Upper lobe of right lung (tissue), 1 donor: ENCODE data around the gene KCNE1. TPM values are rescaled to one million over a fixed set of nuclear protein-coding genes. Genes with fewer than 3 reads are reported as not detected.

Experiments
- ATAC-seq: fragments of 200-7000 bp; cut with Tn5 transposase; one replicate; pipeline ENCODE4 v1.9.1; 2020; ENCODE audit warnings: mild to moderate bottlenecking, moderate library complexity
- DNase-seq: peaks from one replicate; pipeline ENCODE4 v3.0.0-alpha.2; 2020
- H3K27ac ChIP-seq: fragments of 200-600 bp; one replicate; pipeline ENCODE4 v1.8.0; 2022
- H3K27me3 ChIP-seq: fragments of 200-600 bp; one replicate; pipeline ENCODE4 v1.8.0; 2022; ENCODE audit warnings: mild to moderate bottlenecking
- H3K36me3 ChIP-seq: fragments of 200-600 bp; one replicate; pipeline ENCODE4 v1.8.0; 2022
- H3K4me1 ChIP-seq: fragments of 200-600 bp; one replicate; pipeline ENCODE4 v1.8.0; 2022
- H3K4me3 ChIP-seq: fragments of 200-600 bp; one replicate; pipeline ENCODE4 v1.8.0; 2022; ENCODE audit warnings: mild to moderate bottlenecking
- H3K9me3 ChIP-seq: fragments of 200-600 bp; one replicate; pipeline ENCODE4 v1.8.0; 2022
- intact Hi-C: fragments of 100-400 bp; cut with DNase I; formaldehyde crosslinking; loops from one replicate; pipeline ENCODE4 v1.11.0; 2022
- total RNA-seq: library from RNA; stranded (reverse); fragmentation: NEBNext Ultra II Directional; extraction: Animal tissue kit (Norgen Biotek cat#: 25700); gene quantifications from one replicate; pipeline ENCODE4 v1.2.1, GENCODE V29; 2021
- TF ChIP-seq, protein P1 (sequence below): fragments of 200-600 bp; IDR thresholded peaks from one replicate; pipeline ENCODE4 v1.8.0; 2022; ENCODE audit warnings: antibody characterized with exemption
- donor health status: DM: no; HTN: yes; CAD: no; lungs with severe emphysema.

Gene KCNE1
- total RNA-seq, 1 donor from 2014 or later = 13.6 TPM

DNA sequence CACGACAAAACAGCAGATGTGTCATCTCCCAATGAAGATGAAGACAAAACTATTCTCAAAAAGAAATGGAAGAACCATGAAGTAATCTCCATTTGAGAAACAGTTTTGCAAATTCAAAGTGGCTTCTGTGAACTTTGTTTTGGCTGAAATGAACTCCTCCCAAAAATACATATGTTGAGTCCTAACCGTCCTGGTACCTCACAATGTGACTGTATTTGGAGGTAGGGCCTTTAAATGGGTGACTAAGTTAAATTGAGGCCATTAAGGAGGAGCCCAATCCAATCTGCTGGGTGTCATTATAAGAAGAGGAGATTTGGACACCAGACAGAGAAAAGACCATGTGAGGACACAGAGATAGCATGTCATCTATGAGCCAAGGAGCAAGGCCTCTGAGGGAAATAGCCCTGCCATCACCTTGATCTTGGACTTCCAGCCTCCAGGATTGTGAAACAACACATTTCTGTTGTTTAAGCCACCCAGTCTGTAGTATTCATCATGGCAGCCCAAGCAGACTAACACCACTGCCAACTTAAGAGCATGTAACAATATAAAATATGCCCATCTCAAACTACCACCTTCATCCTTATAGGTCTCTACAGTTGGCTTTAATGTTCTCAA lies 38.3 kb upstream of the KCNE1 start:
- Histone ChIP-seq H3K27ac (no peak overlapping the region), H3K9me3 (no peaks in the 10 kb centered on the region), H3K27me3 (no peaks in the 10 kb centered on the region), H3K36me3 (no peaks in the 10 kb centered on the region), H3K4me1 (peaks cover 13% of the 10 kb centered on the region), H3K4me3 (no peak overlapping the region)
- ATAC-seq = no peak
- DNase-seq = no peak
- TF ChIP-seq, protein P1, sequence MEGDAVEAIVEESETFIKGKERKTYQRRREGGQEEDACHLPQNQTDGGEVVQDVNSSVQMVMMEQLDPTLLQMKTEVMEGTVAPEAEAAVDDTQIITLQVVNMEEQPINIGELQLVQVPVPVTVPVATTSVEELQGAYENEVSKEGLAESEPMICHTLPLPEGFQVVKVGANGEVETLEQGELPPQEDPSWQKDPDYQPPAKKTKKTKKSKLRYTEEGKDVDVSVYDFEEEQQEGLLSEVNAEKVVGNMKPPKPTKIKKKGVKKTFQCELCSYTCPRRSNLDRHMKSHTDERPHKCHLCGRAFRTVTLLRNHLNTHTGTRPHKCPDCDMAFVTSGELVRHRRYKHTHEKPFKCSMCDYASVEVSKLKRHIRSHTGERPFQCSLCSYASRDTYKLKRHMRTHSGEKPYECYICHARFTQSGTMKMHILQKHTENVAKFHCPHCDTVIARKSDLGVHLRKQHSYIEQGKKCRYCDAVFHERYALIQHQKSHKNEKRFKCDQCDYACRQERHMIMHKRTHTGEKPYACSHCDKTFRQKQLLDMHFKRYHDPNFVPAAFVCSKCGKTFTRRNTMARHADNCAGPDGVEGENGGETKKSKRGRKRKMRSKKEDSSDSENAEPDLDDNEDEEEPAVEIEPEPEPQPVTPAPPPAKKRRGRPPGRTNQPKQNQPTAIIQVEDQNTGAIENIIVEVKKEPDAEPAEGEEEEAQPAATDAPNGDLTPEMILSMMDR = no peak
- intact Hi-C loops = no loop called here

GRCh38 chr21:34548781-34549376 lies 36.9 kb upstream of the KCNE1 start:
- no peaks in the 10 kb centered on the region for H3K9me3 ChIP-seq
- no peaks in the 10 kb centered on the region for H3K27me3 ChIP-seq
- H3K36me3 ChIP-seq = no peaks in the 10 kb centered on the region
- no peak overlapping the region for H3K27ac ChIP-seq
- ATAC-seq = no peak
- peaks cover 27% of the 10 kb centered on the region for H3K4me1 ChIP-seq
- intact Hi-C loops = no loop called here
- no peak overlapping the region for H3K4me3 ChIP-seq
- DNase-seq = no peak
- TF ChIP-seq, protein P1 = no peak

DNA sequence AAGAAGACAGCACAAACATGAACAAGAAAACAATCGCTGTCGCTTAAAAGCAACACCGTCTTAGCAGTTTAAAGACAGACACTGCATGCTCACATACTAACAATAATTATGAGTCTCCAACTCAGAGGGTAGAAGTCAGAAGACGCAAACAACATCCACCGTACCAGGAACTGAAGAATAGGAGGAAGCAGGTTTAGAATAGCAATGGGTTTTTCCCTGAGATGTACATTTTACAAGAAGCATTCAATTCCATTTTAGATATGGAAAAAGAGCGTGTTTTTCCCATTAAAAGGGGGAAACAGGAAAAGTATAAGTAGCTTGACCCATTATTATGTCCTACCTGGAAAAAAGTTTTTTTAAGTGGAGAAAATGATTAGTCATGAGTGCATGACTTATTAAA lies 34.5 kb upstream of the KCNE1 start:
- Histone ChIP-seq H3K4me1 (peaks cover 35% of the 10 kb centered on the region), H3K9me3 (no peaks in the 10 kb centered on the region), H3K36me3 (no peaks in the 10 kb centered on the region), H3K4me3 (no peak overlapping the region), H3K27ac (peak overlapping the region; percentile 70), H3K27me3 (no peaks in the 10 kb centered on the region)
- no peak for DNase-seq
- TF ChIP-seq, protein P1 = no peak
- intact Hi-C loops = no loop called here
- ATAC-seq = no peak

DNA sequence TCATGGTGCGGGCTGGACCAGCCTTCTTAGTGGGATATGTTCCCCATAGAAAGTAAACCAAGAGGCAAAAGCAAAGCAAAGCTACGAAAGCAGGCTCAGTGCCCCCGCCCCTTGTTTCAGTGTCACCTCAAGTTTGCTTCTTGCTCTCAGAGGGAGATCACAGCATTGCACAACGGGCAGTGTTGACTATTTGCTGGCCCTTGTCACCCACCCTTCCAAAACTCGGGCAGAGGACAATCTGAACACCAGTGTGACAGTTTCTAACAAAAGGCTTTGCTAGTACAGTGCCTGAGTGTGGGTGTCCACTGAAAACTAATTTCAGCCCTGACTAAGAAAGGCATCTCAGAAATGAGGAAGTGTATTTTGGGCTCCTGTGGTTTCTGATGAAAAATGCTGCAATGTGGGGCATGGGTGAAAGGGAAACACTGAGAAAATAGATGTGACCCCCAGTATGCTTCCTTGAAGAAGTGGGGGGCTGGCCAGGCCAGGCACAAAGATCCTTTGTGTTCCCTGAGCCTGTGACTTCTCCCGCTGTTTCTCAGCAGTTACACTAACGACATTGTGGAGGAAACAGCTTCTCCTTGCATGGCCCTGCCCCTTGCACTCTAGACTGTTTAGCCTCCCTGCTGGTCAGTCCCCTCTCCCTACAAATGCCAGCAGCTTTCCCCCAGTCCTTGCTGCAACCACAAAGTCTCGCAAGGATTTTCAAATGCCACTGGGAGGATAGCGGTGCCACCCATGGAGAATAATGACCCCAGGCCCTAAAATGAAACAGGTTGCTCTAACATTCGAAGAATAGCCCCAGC lies 33.3 kb upstream of the KCNE1 start:
- H3K4me1 ChIP-seq = peaks cover 35% of the 10 kb centered on the region
- DNase-seq (peak; percentile 81), ATAC-seq (peak; percentile 92)
- H3K27ac ChIP-seq = peak overlapping the region; percentile 70
- no peaks in the 10 kb centered on the region for H3K9me3 ChIP-seq
- no peaks in the 10 kb centered on the region for H3K27me3 ChIP-seq
- intact Hi-C loops = no loop called here
- TF ChIP-seq, protein P1 = no peak
- no peak overlapping the region for H3K4me3 ChIP-seq
- H3K36me3 ChIP-seq = no peaks in the 10 kb centered on the region

- peak; percentile 73 for ATAC-seq
- TF ChIP-seq, protein P1 = peak; percentile 64
- intact Hi-C loops = no loop called here
- no peaks in the 10 kb centered on the region for H3K36me3 ChIP-seq
- peaks cover 35% of the 10 kb centered on the region for H3K4me1 ChIP-seq
- H3K9me3 ChIP-seq = no peaks in the 10 kb centered on the region
- H3K27me3 ChIP-seq = no peaks in the 10 kb centered on the region
- H3K27ac ChIP-seq = peak overlapping the region; percentile 70
- no peak overlapping the region for H3K4me3 ChIP-seq
- DNase-seq = peak; percentile 73
Measured at GRCh38 chr21:34544032-34544496, 32.1 kb upstream of the KCNE1 start.
